ENCODE measurements around the gene RNU4-1.
"Not testable (repeated sequence)": the region's sequence is repeated elsewhere in the genome, so short reads cannot be mapped to it uniquely, and the experiment has no call there.

GRCh38 chr12:120251364-120252070, 41.5 kb downstream of the RNU4-1 start:
- not testable (repeated sequence) for TF ChIP-seq CTCF (conservative IDR thresholded peaks at IDR 0.05; ENCODE audit: low read depth, low read length); EZH2 (IDR thresholded peaks at IDR 0.05; ENCODE audit: low read length, unreplicated experiment); EZH2phosphoT487 (IDR thresholded peaks at IDR 0.05; ENCODE audit: borderline replicate concordance, low read length)

Measured in PC-3 (cell line).